Body of pancreas (tissue), 4 donors: ENCODE measurements around the gene ALDH1L2. TPM values are rescaled to one million over a fixed set of nuclear protein-coding genes. Genes with fewer than 3 reads are reported as not detected.

Source experiments
- ATAC-seq: fragments of 150-250 bp; one replicate; pipeline ENCODE4 v1.9.1; 2016
- DNase-seq, 4 donors: peaks; one replicate each; pipeline ENCODE4 v3.0.0-alpha.2; 2019
- H3K27ac ChIP-seq, 4 donors: fragments of 200-600 bp; sonication (generic); 1 replicate in 3 of 4; 2 replicates in 1 of 4; pipeline versions ENCODE4 v1.5.1 to v1.6.1; 2016 to 2019; ENCODE audit warnings: mild to moderate bottlenecking in 1 of 4, mixed read lengths in 1 of 4, moderate library complexity in 1 of 4
- H3K27me3 ChIP-seq, 2 donors: fragments of 200-600 bp; sonication (generic); one replicate each; pipeline ENCODE4 v1.6.0; 2016; ENCODE audit warnings: mild to moderate bottlenecking in 1 of 2
- H3K36me3 ChIP-seq, 2 donors: fragments of 200-600 bp; sonication (generic); replicated peaks in 1 of 2; 2 replicates each; pipeline ENCODE4 v1.5.1; 2016; ENCODE audit warnings: low read depth in 2 of 2; ENCODE audit not compliant: insufficient read depth in 1 of 2
- H3K4me1 ChIP-seq: fragments of 200-600 bp; sonication (generic); one replicate; pipeline ENCODE4 v1.6.0; 2016
- H3K4me3 ChIP-seq, 2 donors: fragments of 200-600 bp; sonication (generic); 1 replicate in 1 of 2; 2 replicates in 1 of 2; pipeline ENCODE4 v1.5.1; 2016 to 2019
- H3K9me3 ChIP-seq, 3 donors: fragments of 200-600 bp; sonication (generic); 1 replicate in 2 of 3; 2 replicates in 1 of 3; pipeline ENCODE4 v1.5.1; 2016
- POLR2A ChIP-seq, 3 donors: fragments of 450-650 bp; IDR thresholded peaks; one replicate each; pipeline ENCODE4 v1.6.1; 2016; ENCODE audit warnings: antibody characterized with exemption in 3 of 3, mild to moderate bottlenecking in 2 of 3
- WGBS, 2 donors: methylation state at CpG; one replicate each; pipeline ENCODE4 v1.1.5; 2017; 5-methylcytosine and 5-hydroxymethylcytosine counted together
- intact Hi-C: fragments of 100-400 bp; cut with DNase I; formaldehyde crosslinking; loops from one replicate; pipeline ENCODE4 v1.15.1; 2023
- total RNA-seq, 2 donors: library from RNA; depleted of rRNA; stranded (reverse); fragments of >200 nt; gene quantifications; one replicate each; pipeline ENCODE4 v1.1.0, GENCODE V29; 2016
- TF ChIP-seq, protein P1 (sequence below), 7 experiments: fragments of 450-650 bp in 4 of 7; fragments of 200-600 bp in 3 of 7; sonication (generic) in 3 of 7; IDR thresholded peaks; one replicate each; pipeline ENCODE4 v1.5.1; 2016 to 2019; ENCODE audit warnings: antibody characterized with exemption in 7 of 7

ALDH1L2 gene
- total RNA-seq, 2 donors from 2014 or later = 31.1 to 71.2 TPM

DNA sequence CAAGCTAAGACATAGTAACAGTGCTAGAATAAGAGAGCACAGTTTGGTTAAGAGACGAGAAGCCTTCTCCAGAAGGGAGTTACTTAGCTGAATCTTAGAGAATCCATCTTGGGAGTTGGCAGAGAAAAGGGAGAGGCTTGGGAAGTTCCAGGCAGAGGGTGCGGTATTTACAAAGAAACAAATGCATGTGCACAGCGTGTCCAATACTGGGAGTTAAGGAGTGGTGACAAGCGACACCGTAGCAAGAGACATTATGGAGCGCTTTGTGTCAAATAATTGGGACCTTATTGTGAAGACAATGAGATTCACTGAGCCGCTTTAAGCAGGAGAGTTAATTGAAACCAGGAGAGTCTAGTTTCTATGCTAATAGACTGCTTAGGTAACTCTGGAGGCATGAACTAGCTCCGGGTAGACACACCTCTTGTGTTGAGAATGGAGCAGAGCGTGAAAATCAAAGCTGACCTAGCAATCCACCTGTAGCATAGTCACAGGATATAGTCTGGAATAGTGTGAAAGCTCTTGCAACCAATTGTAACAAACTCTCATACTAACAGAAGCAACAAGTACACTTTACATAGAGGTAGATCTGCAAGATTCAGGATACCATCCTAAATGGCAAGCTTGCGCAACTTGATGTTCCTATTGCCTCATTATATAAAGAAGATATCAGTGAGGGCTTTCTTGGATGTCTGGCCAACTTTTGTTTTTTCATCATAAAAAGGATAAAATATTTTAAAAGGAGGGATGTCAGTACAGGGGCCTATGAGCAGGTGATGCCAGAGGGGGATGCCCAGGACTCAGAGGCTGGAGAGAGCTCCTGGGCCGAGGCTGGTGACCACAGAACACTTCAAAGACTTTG lies 5.3 kb downstream of the ALDH1L2 start:
- no peaks in the 10 kb centered on the region for H3K36me3 ChIP-seq
- ATAC-seq = no peak
- no peak overlapping the region for H3K27ac ChIP-seq
- H3K27me3 ChIP-seq = no peaks in the 10 kb centered on the region
- no peaks in the 10 kb centered on the region for H3K9me3 ChIP-seq
- H3K4me1 ChIP-seq = peaks cover 42% of the 10 kb centered on the region
- DNase-seq = no peak
- no peak for TF ChIP-seq POLR2A (IDR thresholded peaks at IDR 0.05)
- TF ChIP-seq, protein P1, sequence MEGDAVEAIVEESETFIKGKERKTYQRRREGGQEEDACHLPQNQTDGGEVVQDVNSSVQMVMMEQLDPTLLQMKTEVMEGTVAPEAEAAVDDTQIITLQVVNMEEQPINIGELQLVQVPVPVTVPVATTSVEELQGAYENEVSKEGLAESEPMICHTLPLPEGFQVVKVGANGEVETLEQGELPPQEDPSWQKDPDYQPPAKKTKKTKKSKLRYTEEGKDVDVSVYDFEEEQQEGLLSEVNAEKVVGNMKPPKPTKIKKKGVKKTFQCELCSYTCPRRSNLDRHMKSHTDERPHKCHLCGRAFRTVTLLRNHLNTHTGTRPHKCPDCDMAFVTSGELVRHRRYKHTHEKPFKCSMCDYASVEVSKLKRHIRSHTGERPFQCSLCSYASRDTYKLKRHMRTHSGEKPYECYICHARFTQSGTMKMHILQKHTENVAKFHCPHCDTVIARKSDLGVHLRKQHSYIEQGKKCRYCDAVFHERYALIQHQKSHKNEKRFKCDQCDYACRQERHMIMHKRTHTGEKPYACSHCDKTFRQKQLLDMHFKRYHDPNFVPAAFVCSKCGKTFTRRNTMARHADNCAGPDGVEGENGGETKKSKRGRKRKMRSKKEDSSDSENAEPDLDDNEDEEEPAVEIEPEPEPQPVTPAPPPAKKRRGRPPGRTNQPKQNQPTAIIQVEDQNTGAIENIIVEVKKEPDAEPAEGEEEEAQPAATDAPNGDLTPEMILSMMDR (IDR thresholded peaks at IDR 0.05) = no peak
- intact Hi-C loops = no loop called here
- no peak overlapping the region for H3K4me3 ChIP-seq
- WGBS, 2 donors = 72 to 74% methylated on average over 11 of the region's 11 CpGs

DNA sequence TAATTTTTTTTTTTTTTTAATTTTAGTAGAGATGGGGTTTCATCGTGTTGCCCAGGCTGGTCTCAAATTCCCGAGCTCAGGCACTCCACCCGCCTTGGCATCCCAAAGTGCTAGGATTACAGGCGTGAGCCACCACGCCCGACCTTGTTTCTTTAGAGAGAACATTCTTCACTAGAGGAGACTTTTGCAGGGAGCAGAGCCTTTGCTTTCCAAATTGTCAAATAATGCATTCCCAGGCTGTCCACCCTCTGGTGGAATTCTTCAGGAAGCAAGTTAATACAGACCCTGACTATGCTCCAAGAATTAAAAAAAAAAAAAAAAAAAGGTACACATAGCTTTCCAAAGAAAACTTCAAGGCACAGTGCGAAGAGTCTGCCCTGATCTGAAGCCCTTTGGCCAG lies 6.8 kb downstream of the ALDH1L2 start:
- Histone ChIP-seq H3K9me3 (no peaks in the 10 kb centered on the region), H3K4me3 (no peak overlapping the region), H3K4me1 (peaks cover 37% of the 10 kb centered on the region), H3K27me3 (no peaks in the 10 kb centered on the region), H3K27ac (no peak overlapping the region), H3K36me3 (no peaks in the 10 kb centered on the region)
- 91 to 97% methylated on average over 7 of the region's 7 CpGs for WGBS, 2 donors
- no peak for DNase-seq
- TF ChIP-seq, protein P1 (IDR thresholded peaks at IDR 0.05) = no peak
- TF ChIP-seq POLR2A (IDR thresholded peaks at IDR 0.05) = no peak
- no peak for ATAC-seq
- intact Hi-C loops = no loop called here

DNA sequence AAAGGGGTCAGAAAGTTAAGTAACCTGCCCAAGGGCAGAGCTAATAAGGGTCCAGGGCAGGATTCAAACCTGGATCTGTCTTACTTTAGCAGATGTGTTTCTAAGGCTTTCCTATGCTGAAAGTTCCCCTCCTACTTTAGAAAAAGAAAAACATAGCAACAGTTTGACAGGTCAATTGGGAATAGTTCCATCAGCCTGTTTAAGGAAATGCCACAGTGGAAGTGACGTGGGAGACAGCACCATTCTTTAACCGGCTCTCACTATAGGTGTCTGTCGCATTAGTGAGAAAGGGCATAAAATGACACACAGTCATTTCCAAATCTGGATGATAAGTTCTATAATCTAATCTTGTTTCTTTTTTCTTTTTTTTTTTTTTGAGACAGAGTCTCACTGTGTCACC lies 7.3 kb downstream of the ALDH1L2 start:
- WGBS, 2 donors = 52% methylated on average over 3 of the region's 3 CpGs
- Histone ChIP-seq H3K4me1 (peaks cover 37% of the 10 kb centered on the region), H3K27ac (no peak overlapping the region), H3K36me3 (no peaks in the 10 kb centered on the region), H3K4me3 (no peak overlapping the region), H3K9me3 (no peaks in the 10 kb centered on the region), H3K27me3 (no peaks in the 10 kb centered on the region)
- no peak for TF ChIP-seq POLR2A (IDR thresholded peaks at IDR 0.05)
- TF ChIP-seq, protein P1 (IDR thresholded peaks at IDR 0.05) = no peak
- no peak for DNase-seq
- intact Hi-C loops = no loop called here
- no peak for ATAC-seq

DNA sequence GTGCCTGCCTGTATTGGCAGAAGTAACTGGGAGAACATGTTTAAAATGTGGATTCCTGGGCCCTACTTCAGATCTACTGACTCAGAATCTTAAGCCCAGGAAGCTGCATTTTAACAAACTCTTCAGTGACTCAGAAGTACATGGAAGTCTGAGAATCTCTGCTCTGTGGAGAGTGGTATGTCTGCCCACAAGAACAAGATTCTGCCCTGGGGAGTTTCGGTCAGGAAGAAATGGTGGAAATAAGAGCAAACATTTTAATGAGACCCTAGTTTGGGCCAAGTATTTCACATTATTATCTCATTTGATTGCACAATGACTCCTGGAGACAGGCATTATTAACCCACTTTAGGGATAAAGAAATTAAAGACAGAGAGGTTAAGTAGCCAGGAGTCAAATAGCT lies 8.2 kb downstream of the ALDH1L2 start:
- intact Hi-C loops = no loop called here
- Histone ChIP-seq H3K4me3 (no peak overlapping the region), H3K36me3 (no peaks in the 10 kb centered on the region), H3K27ac (peak overlapping the region in 1 of 4 donors; percentile 17), H3K4me1 (peaks cover 33% of the 10 kb centered on the region), H3K27me3 (no peaks in the 10 kb centered on the region), H3K9me3 (no peaks in the 10 kb centered on the region)
- 61 to 63% methylated on average over 1 of the region's 1 CpG for WGBS, 2 donors
- ATAC-seq (peak; percentile 47), DNase-seq (no peak)
- TF ChIP-seq, protein P1 (IDR thresholded peaks at IDR 0.05) = no peak
- no peak for TF ChIP-seq POLR2A (IDR thresholded peaks at IDR 0.05)
